Muscle layer of duodenum (tissue), 2 donors: Measurements from ENCODE around the gene WASF2.
A peak's percentile ranks its signal among the peaks of the same experiment; 100 is the strongest.
"Not testable (repeated sequence)": the region's sequence is repeated elsewhere in the genome, so short reads cannot be mapped to it uniquely, and the experiment has no call there.

Experiments used
- H3K27ac ChIP-seq: one replicate; pipeline ENCODE4 v1.7.0; 2013; ENCODE audit warnings: mild to moderate bottlenecking, low read length
- H3K27me3 ChIP-seq: one replicate; pipeline ENCODE4 v1.7.0; 2013; ENCODE audit warnings: low read depth, mild to moderate bottlenecking, control low read depth, low read length
- H3K36me3 ChIP-seq, 2 donors: one replicate each; pipeline ENCODE4 v1.7.0; 2013; ENCODE audit warnings: low read length in 2 of 2, control low read depth in 1 of 2, mild to moderate bottlenecking in 1 of 2; ENCODE audit not compliant: insufficient read depth in 2 of 2, control insufficient read depth in 1 of 2
- H3K4me1 ChIP-seq, 2 donors: one replicate each; pipeline ENCODE4 v1.7.0; 2013; ENCODE audit warnings: low read length in 2 of 2, mild to moderate bottlenecking in 2 of 2, control low read depth in 1 of 2, moderate library complexity in 1 of 2; ENCODE audit not compliant: insufficient read depth in 2 of 2, control insufficient read depth in 1 of 2
- H3K4me3 ChIP-seq, 2 donors: one replicate each; pipeline ENCODE4 v1.7.0; 2013; ENCODE audit warnings: low read length in 2 of 2, low read depth in 1 of 2, mild to moderate bottlenecking in 1 of 2
- H3K9me3 ChIP-seq, 2 donors: one replicate each; pipeline ENCODE4 v1.7.0; 2013; ENCODE audit warnings: low read length in 2 of 2, control low read depth in 1 of 2, mild to moderate bottlenecking in 1 of 2; ENCODE audit not compliant: control insufficient read depth in 1 of 2
- donor health status: healthy.

The WASF2 gene

DNA sequence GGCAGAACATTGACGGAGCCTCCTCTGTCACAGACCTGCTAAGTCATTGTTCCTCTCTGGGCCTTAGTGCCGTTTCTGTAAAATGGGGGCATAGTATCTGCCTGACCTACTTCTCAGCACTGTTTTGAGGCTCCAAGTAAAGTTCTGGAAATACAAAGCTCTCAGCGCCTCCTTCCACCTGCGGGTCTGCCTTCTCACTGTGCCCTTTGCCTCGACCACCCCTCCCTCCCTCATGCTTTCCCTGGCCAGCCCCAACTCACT lies 15.4 kb upstream of the WASF2 start:
- H3K4me3 ChIP-seq: no peak overlapping the region
- H3K27me3 ChIP-seq: no peaks in the 10 kb centered on the region
- peak overlapping the region; percentile 74 for H3K27ac ChIP-seq
- H3K9me3 ChIP-seq: no peaks in the 10 kb centered on the region
- H3K4me1 ChIP-seq: peaks cover 19 to 25% of the 10 kb centered on the region in 2 donors
- no peaks in the 10 kb centered on the region for H3K36me3 ChIP-seq

DNA sequence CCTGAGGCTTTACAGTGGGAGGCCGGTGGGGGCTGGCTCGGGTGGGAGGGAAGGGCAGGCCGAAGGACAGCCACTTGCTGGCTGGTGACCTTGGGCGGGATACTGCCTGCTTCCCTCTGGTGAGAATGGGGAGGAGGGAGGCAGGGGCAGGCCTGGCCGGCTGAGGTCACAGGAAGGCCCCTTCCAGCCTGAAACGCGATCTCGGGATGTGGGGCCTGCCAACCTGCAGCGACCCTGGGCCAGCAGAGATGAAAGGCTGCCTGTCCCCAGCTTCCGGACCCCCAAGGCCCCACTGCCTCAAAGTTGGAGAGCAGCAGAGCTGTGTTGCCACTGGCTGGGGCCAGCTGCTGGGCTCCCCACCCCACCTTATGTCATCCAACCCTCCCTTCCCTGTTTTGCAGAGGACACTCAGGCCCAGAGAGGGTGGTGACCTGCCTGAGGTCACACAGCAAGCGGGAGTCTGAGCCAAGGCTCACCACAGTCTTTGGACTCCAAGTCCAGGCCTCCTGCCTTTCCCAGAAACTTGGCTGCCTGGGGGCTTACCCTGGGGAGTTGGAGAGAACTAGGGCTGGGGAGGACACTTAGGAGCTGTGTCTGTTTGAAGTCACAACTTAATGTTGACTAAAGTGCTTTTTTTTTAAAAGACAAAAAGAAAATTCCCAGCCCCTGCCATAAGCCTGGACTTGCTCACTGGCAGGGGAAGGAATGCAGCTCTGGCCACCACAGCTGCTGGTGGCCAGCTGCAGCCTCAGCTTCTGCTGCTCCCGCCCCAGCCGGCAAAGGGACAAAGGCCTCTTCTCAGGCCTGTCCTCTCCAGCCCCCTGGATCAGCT lies 14.8 kb upstream of the WASF2 start:
- no peaks in the 10 kb centered on the region for H3K9me3 ChIP-seq
- peaks cover 19 to 23% of the 10 kb centered on the region in 2 donors for H3K4me1 ChIP-seq
- peak overlapping the region; percentile 74 for H3K27ac ChIP-seq
- H3K4me3 ChIP-seq: peak overlapping the region in 1 of 2 donors; percentile 44
- H3K27me3 ChIP-seq: no peaks in the 10 kb centered on the region
- H3K36me3 ChIP-seq: no peaks in the 10 kb centered on the region

DNA sequence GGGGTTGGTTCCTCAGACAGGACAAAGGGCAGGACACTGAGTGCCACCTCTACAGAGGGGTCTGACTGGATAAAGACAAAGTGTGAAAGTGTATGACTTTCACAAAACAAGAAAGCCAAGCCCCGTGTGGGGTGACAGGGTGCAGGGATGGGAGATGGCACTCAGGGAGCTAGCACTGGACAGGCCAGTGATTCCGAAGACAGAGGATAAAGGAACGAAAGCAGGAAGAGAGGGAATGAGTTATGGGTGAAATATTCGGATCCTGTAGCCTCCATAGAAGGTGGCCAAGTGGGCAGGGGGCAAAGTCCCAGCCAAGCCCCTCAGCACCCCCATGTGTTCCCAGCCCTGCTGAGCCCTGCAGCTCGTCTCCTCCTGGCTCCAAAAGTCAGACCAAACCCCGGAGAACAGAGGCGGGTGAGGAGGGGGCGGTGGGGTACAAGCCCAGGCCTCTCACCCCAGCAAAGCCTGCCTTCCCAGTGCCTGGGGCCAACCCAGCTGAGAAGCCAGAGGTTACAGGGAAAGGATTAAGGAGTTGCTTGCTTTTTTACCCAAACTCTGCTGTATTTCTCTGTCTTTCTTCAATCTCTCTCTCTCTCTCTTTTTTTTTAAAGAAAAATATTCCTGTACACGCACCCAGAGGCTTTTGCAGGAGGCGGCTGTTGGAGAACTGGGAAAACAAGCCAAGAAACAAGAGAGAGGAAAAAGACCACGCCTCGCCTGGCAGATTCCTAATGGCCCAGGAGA lies 14.0 kb upstream of the WASF2 start:
- Histone ChIP-seq H3K9me3 (no peaks in the 10 kb centered on the region), H3K36me3 (no peaks in the 10 kb centered on the region), H3K4me1 (peaks cover 16 to 19% of the 10 kb centered on the region in 2 donors), H3K4me3 (no peak overlapping the region), H3K27ac (peak overlapping the region; percentile 30), H3K27me3 (no peaks in the 10 kb centered on the region)

DNA sequence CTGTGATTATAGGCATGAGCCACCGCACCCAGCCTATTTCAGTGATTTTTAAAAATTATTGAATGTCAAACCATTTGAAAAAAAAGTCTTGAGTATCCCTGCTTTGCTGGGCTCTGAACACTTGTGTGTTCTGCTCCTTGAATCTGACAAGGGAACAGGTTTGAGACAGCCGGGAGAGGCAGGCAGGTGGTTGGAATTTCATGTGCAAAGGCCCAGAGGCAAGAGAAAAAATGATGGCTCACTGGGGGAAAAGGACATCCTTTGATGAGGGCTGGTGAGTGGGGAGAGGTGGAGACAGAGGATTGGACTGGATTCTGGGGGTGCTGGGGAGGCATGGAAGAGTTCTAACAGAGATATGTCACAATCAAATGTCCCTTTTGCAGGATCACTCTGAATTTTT lies 13.1 kb upstream of the WASF2 start:
- Histone ChIP-seq H3K27me3 (no peaks in the 10 kb centered on the region), H3K36me3 (no peaks in the 10 kb centered on the region), H3K4me1 (peaks cover 15 to 19% of the 10 kb centered on the region in 2 donors), H3K4me3 (no peak overlapping the region), H3K9me3 (no peaks in the 10 kb centered on the region), H3K27ac (no peak overlapping the region)

DNA sequence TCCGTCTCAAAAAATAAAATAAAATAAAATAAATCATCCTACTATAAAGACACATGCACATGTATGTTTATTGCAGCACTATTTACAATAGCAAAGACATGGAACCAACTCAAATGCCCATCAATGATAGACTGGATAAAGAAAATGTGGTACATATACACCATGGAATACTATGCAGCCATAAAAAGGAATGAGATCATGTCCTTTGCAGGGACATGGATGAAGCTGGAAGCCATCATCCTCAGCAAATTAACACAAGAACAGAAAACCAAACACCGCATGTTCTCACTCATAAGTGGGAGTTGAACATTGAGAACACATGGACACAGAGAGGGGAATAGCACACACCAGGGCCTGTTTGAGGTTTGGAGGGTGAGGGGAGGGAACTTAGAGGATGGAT lies 11.2 kb upstream of the WASF2 start:
- H3K4me1 ChIP-seq: peaks cover 15 to 25% of the 10 kb centered on the region in 2 donors
- H3K4me3 ChIP-seq, H3K36me3 ChIP-seq, H3K27ac ChIP-seq, H3K27me3 ChIP-seq, H3K9me3 ChIP-seq: not testable (repeated sequence)

DNA sequence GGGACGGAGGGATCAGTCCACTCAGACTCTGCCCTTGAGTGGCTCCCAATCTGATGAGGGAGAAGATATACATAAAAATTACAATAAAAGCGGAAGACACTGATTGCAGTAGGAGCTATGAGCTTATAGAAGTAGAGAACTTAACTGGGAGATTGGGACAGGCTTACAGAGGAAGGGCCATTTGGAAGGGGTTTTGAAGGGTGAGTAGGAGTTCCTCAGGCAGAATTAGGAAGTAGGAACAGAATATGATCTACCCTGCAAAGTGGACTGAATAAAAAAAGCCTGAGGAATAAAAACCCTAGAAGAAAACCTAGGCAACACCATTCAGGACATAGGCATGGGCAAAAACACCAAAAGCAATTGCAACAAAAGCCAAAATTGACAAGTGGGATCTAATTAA lies 9.2 kb upstream of the WASF2 start:
- Histone ChIP-seq H3K27ac (no peak overlapping the region), H3K4me3 (no peak overlapping the region), H3K27me3 (no peaks in the 10 kb centered on the region), H3K4me1 (peaks cover 5 to 13% of the 10 kb centered on the region in 2 donors), H3K9me3 (no peaks in the 10 kb centered on the region), H3K36me3 (no peaks in the 10 kb centered on the region)

DNA sequence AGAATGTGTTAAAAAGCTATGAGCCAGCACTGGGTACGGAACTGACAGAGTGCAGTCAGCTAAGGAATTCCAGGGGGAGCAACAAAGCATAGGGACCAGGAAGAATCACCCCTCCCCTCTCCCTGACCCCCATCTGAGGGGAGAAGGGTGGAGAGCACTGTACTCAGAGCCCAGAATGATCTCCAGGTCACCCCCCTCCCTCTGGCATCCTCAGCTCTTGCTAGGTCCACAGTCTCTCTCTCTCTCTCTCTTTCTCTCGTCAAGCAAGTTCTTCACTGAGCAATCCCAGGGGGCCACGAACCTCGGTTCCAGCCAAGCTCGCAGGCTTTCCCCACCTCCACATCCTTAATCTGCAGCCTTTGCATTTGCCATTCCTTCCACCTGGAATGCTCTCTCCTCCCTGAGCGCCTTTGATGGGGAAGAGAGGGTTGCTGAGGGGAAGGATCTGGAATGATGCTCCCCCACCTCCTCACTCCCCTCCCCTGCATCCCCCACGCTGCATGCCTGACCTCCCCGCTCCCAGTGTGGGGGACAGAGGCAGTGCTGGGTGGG lies 6.7 kb upstream of the WASF2 start:
- no peaks in the 10 kb centered on the region for H3K9me3 ChIP-seq
- H3K36me3 ChIP-seq: no peaks in the 10 kb centered on the region
- H3K4me3 ChIP-seq: peak overlapping the region; percentile 21 to 25
- H3K27ac ChIP-seq: no peak overlapping the region
- H3K27me3 ChIP-seq: no peaks in the 10 kb centered on the region
- H3K4me1 ChIP-seq: peaks cover 12 to 18% of the 10 kb centered on the region in 2 donors

DNA sequence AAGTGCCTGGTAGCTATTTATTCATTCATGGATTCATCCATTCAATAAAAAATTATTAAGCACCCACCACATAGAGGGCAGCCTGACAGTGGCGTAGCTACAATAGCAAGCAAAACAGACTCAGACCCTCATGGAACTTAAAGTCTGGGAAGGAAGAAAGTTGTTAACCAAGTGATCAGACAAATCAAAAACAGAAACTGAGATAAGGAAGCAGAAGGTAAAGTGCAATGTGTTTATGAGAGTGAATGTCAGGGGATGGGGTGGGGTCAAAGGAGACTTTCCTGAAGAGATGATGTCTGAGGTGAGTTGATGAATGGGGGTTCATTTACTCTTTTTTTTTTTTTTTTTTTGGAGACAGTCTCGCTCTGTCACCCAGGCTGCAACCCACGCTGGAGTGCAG lies 2.8 kb upstream of the WASF2 start:
- Histone ChIP-seq H3K27ac (peak overlapping the region; percentile 83), H3K27me3 (no peaks in the 10 kb centered on the region), H3K4me1 (peaks cover 23 to 41% of the 10 kb centered on the region in 2 donors), H3K9me3 (no peaks in the 10 kb centered on the region), H3K4me3 (no peak overlapping the region), H3K36me3 (no peaks in the 10 kb centered on the region)

DNA sequence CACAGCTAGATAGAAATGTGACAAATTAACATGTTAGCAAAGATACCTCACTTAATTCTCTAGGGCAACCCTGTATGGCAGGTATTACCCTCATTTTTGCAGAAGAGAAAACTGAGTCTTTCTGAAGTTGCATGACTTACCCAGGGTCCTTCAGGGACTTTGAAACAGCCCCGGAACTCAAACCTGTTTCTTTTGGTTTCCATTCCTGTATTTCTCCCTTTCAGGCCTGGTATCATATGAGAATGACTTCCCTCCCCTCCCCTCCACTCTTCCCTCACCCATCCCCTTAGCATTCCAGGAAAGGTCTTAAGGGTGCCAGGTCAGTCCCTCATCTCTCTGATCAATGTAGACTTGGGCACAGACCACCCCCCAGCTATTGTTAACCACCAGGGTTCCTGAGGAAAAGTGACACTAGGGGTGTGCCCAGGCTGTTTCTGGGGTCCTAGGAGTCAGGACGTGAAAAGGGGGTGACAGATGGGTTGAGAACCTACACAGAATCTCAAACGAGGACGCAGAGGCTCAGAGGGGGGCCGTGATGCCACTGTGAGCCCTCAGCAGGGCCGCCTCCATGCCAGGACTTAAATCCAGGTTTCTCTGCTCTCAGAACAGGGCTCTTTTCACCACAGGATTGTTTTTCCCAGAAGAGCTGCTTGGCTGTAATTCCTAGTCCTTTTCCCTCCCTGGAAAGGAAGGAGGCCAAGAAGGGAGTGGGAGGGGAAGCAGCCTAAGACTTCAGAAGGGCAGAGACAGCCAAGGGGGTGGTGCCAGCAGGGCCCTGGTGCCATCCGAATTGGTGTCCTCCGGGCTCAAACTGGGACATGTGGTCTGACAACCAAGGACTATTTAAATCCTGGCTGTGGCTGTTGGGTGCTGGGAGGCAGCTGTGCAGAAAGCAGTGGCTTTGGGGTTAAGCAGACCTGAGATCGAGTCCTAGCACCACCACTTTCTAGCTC lies 2.1 kb upstream of the WASF2 start:
- Histone ChIP-seq H3K4me3 (peak overlapping the region; percentile 7 to 27), H3K9me3 (no peaks in the 10 kb centered on the region), H3K4me1 (peaks cover 24 to 42% of the 10 kb centered on the region in 2 donors), H3K27me3 (no peaks in the 10 kb centered on the region), H3K36me3 (no peaks in the 10 kb centered on the region), H3K27ac (peak overlapping the region; percentile 83)

DNA sequence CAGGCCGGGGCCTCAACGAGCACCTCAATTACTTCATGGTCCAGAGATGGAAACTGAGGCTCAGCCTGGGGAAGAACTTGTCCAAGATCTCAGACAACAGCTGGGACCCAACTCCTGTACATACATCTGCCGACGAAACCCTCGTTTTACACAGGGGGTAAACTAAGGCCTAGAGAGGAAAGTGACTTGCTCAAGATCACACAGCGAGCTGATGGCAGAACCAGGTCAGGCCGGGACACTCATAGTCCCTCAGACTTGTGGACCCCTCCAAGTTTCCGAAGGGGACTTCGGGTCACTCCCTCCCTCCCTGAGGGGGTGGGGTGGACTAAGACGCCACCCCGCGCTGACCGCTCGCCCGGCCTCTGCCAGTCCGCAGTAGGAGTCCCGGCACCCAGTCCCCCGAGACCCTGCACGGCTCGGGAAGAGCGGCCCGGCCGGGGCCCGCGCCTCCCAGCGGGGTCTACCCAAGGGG lies 430 bp downstream of the WASF2 start:
- Histone ChIP-seq H3K4me1 (peaks cover 24 to 41% of the 10 kb centered on the region in 2 donors), H3K9me3 (no peaks in the 10 kb centered on the region), H3K27ac (peak overlapping the region; percentile 98), H3K36me3 (no peaks in the 10 kb centered on the region), H3K27me3 (no peaks in the 10 kb centered on the region), H3K4me3 (peak overlapping the region; percentile 96 to 97)
